ENCODE measurements around the gene SEMA3C. TPM values are rescaled to one million over a fixed set of nuclear protein-coding genes. Genes with fewer than 3 reads are reported as not detected.

Gene SEMA3C
- total RNA-seq, 1 experiment from 2014 or later = 13.3 TPM

- TF ChIP-seq CTCF (conservative IDR thresholded peaks at IDR 0.05; ENCODE audit: low read depth, low read length) (no peak), EZH2 (IDR thresholded peaks at IDR 0.05; ENCODE audit: borderline replicate concordance, low read depth, low read length, poor library complexity, severe bottlenecking) (no peak)
- no peaks in the 10 kb centered on the region for H3K36me3 ChIP-seq (ENCODE audit: insufficient read depth, low read length, poor library complexity, severe bottlenecking)
- H3K9me3 ChIP-seq (ENCODE audit: low read depth, low read length, poor library complexity, severe bottlenecking) = no peaks in the 10 kb centered on the region
- H3K4me1 ChIP-seq (ENCODE audit: insufficient read depth, low read length, poor library complexity, severe bottlenecking) = no peaks in the 10 kb centered on the region
- POLR2A ChIA-PET (ENCODE audit: low non-redundant PET) = no interaction called here
- no peak overlapping the region for H3K27ac ChIP-seq (ENCODE audit: low read depth, low read length, poor library complexity, severe bottlenecking)
- no TSS peak for BruUV-seq (replicated peaks)
- H3K4me3 ChIP-seq (ENCODE audit: low read depth, low read length, poor library complexity, severe bottlenecking) = no peak overlapping the region
- intact Hi-C loops (cut with micrococcal nuclease; ENCODE audit: unreplicated experiment) = no loop called here
- CTCF ChIA-PET = no interaction called here
- DNase-seq (ENCODE audit: low spot score) = no peak
- no peaks in the 10 kb centered on the region for H3K27me3 ChIP-seq (replicated peaks; ENCODE audit: insufficient read depth, low read depth, low read length, poor library complexity)
Measured at GRCh38 chr7:80705130-80705781, 213.6 kb downstream of the SEMA3C start.

GRCh38 chr7:80703272-80703671, 215.6 kb downstream of the SEMA3C start:
- intact Hi-C loops (cut with micrococcal nuclease; ENCODE audit: unreplicated experiment) = no loop called here
- ChIA-PET POLR2A (ENCODE audit: low non-redundant PET) (interaction anchor here (0.7 kb wide), 1 partner anchor 370 kb away, joined by 5 read pairs; no protein-coding TSS in a partner anchor), CTCF (no interaction called here)
- no peak overlapping the region for H3K27ac ChIP-seq (ENCODE audit: low read depth, low read length, poor library complexity, severe bottlenecking)
- DNase-seq (ENCODE audit: low spot score) = no peak
- TF ChIP-seq EZH2 (IDR thresholded peaks at IDR 0.05; ENCODE audit: borderline replicate concordance, low read depth, low read length, poor library complexity, severe bottlenecking) (no peak), CTCF (conservative IDR thresholded peaks at IDR 0.05; ENCODE audit: low read depth, low read length) (no peak)
- no peaks in the 10 kb centered on the region for H3K9me3 ChIP-seq (ENCODE audit: low read depth, low read length, poor library complexity, severe bottlenecking)
- no peaks in the 10 kb centered on the region for H3K36me3 ChIP-seq (ENCODE audit: insufficient read depth, low read length, poor library complexity, severe bottlenecking)
- no peak overlapping the region for H3K4me3 ChIP-seq (ENCODE audit: low read depth, low read length, poor library complexity, severe bottlenecking)
- no TSS peak for BruUV-seq (replicated peaks)
- no peaks in the 10 kb centered on the region for H3K27me3 ChIP-seq (replicated peaks; ENCODE audit: insufficient read depth, low read depth, low read length, poor library complexity)
- no peaks in the 10 kb centered on the region for H3K4me1 ChIP-seq (ENCODE audit: insufficient read depth, low read length, poor library complexity, severe bottlenecking)

GRCh38 chr7:80699721-80700256, 219.1 kb downstream of the SEMA3C start:
- intact Hi-C loops (cut with micrococcal nuclease; ENCODE audit: unreplicated experiment) = loop anchor here (2.0 to 5.0 kb wide), 5 partner anchors 219 to 773 kb away; partner anchors contain the start of gene SEMA3C
- no peaks in the 10 kb centered on the region for H3K27me3 ChIP-seq (replicated peaks; ENCODE audit: insufficient read depth, low read depth, low read length, poor library complexity)
- peaks cover 4% of the 10 kb centered on the region for H3K9me3 ChIP-seq (ENCODE audit: low read depth, low read length, poor library complexity, severe bottlenecking)
- H3K4me1 ChIP-seq (ENCODE audit: insufficient read depth, low read length, poor library complexity, severe bottlenecking) = no peaks in the 10 kb centered on the region
- no peaks in the 10 kb centered on the region for H3K36me3 ChIP-seq (ENCODE audit: insufficient read depth, low read length, poor library complexity, severe bottlenecking)
- TF ChIP-seq CTCF (conservative IDR thresholded peaks at IDR 0.05; ENCODE audit: low read depth, low read length) (no peak), EZH2 (IDR thresholded peaks at IDR 0.05; ENCODE audit: borderline replicate concordance, low read depth, low read length, poor library complexity, severe bottlenecking) (no peak)
- H3K4me3 ChIP-seq (ENCODE audit: low read depth, low read length, poor library complexity, severe bottlenecking) = no peak overlapping the region
- CTCF ChIA-PET = no interaction called here
- no peak for DNase-seq (ENCODE audit: low spot score)
- POLR2A ChIA-PET (ENCODE audit: low non-redundant PET) = no interaction called here
- H3K27ac ChIP-seq (ENCODE audit: low read depth, low read length, poor library complexity, severe bottlenecking) = no peak overlapping the region
- BruUV-seq (replicated peaks) = no TSS peak

Measured in A673 (cell line).